Mesodermal cell (in vitro differentiated cells): ENCODE results near the gene NOL12.
"Not testable (repeated sequence)": the region's sequence is repeated elsewhere in the genome, so short reads cannot be mapped to it uniquely, and the experiment has no call there.

Experiments
- H3K27ac ChIP-seq: 2 replicates; pipeline ENCODE4 v1.7.0; 2013; ENCODE audit warnings: mild to moderate bottlenecking, low read depth, low read length, moderate library complexity; ENCODE audit not compliant: severe bottlenecking
- H3K36me3 ChIP-seq: 2 replicates; pipeline ENCODE4 v1.7.1; 2013; ENCODE audit warnings: mild to moderate bottlenecking, low read length, moderate library complexity; ENCODE audit not compliant: control insufficient read depth, insufficient read depth
- H3K4me1 ChIP-seq: one replicate; pipeline ENCODE4 v1.7.1; 2013; ENCODE audit warnings: mild to moderate bottlenecking, low read length; ENCODE audit not compliant: insufficient read depth, control insufficient read depth, poor library complexity, severe bottlenecking
- H3K4me3 ChIP-seq: 2 replicates; pipeline ENCODE4 v1.7.0; 2013; ENCODE audit warnings: low read length, control low read depth, mild to moderate bottlenecking; ENCODE audit not compliant: insufficient read depth, poor library complexity, severe bottlenecking; ENCODE audit errors: extremely low read depth
- H3K9me3 ChIP-seq: 2 replicates; pipeline ENCODE4 v1.7.1; 2013; ENCODE audit warnings: mild to moderate bottlenecking, low read length, moderate library complexity; ENCODE audit not compliant: control insufficient read depth
- WGBS, 2 experiments: methylation state at CpG; one replicate each; pipeline ENCODE4 v1.1.5; 2013; ENCODE audit warnings: missing lambda C conversion rate in 2 of 2; ENCODE audit not compliant: insufficient coverage in 2 of 2; 5-methylcytosine and 5-hydroxymethylcytosine counted together

NOL12 gene

GRCh38 chr22:37704645-37705044, 18.5 kb downstream of the NOL12 start:
- H3K4me3 ChIP-seq: no peak overlapping the region
- H3K9me3 ChIP-seq: no peaks in the 10 kb centered on the region
- WGBS, 2 experiments: 92 to 100% methylated on average over 2 of the region's 3 CpGs
- H3K27ac ChIP-seq: no peak overlapping the region
- no peaks in the 10 kb centered on the region for H3K4me1 ChIP-seq
- H3K36me3 ChIP-seq: peaks cover 59% of the 10 kb centered on the region

DNA sequence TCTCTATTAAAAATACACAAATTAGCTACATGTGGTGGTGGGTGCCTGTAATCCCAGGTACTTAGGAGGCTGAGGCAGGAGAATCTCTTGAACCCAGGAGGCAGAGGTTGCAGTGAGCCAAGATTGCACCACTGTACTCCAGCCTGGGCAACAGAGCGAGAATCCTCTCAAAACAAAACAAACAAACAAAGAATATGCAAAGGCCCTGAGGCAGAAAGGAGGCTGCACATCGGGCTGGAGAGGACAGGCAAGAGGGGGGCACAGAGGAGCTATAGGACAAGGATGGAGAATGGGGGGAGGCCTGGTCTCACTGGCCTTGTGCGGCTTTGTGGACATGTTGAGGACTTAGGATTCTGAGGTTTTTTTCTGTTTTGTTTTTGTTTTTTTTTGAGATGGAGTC, 19.1 kb downstream of the NOL12 start:
- H3K9me3 ChIP-seq: no peaks in the 10 kb centered on the region
- H3K27ac ChIP-seq: no peak overlapping the region
- 88 to 93% methylated on average over 2 of the region's 3 CpGs for WGBS, 2 experiments
- peaks cover 58% of the 10 kb centered on the region for H3K36me3 ChIP-seq
- no peak overlapping the region for H3K4me3 ChIP-seq
- H3K4me1 ChIP-seq: no peaks in the 10 kb centered on the region

- WGBS, 2 experiments: 91 to 94% methylated on average over 19 to 24 of the region's 25 CpGs
- no peaks in the 10 kb centered on the region for H3K9me3 ChIP-seq
- H3K27ac ChIP-seq: no peak overlapping the region
- H3K36me3 ChIP-seq: peaks cover 54% of the 10 kb centered on the region
- H3K4me1 ChIP-seq: no peaks in the 10 kb centered on the region
- H3K4me3 ChIP-seq: no peak overlapping the region
Observed at GRCh38 chr22:37708580-37709444, 22.7 kb downstream of the NOL12 start.

DNA sequence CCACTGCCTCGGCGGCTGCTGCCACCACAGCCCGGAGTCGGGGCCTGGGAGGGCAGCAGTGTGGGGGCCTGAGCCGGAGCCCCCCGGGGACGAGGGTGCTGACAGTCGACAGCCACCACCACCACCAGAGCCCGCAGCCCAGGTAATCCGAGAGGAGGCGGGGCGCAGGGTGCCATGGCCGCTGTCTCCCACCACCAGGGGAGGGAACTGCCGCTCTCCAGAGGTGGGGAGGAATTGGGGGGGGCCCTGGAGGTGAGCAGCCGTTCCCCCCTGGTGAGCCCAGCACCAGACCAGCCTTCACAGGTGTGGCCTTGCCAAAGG, 23.3 kb downstream of the NOL12 start:
- 94 to 100% methylated on average over 3 to 7 of the region's 15 CpGs for WGBS, 2 experiments
- Histone ChIP-seq H3K36me3 (peaks cover 58% of the 10 kb centered on the region), H3K4me3 (no peak overlapping the region), H3K9me3 (no peaks in the 10 kb centered on the region), H3K4me1 (no peaks in the 10 kb centered on the region), H3K27ac (no peak overlapping the region)

GRCh38 chr22:37710675-37711074, 24.5 kb downstream of the NOL12 start:
- 85 to 89% methylated on average over 1 to 3 of the region's 3 CpGs for WGBS, 2 experiments
- Histone ChIP-seq H3K36me3 (peaks cover 57% of the 10 kb centered on the region), H3K4me1 (no peaks in the 10 kb centered on the region), H3K27ac (no peak overlapping the region), H3K9me3 (no peaks in the 10 kb centered on the region), H3K4me3 (no peak overlapping the region)

DNA sequence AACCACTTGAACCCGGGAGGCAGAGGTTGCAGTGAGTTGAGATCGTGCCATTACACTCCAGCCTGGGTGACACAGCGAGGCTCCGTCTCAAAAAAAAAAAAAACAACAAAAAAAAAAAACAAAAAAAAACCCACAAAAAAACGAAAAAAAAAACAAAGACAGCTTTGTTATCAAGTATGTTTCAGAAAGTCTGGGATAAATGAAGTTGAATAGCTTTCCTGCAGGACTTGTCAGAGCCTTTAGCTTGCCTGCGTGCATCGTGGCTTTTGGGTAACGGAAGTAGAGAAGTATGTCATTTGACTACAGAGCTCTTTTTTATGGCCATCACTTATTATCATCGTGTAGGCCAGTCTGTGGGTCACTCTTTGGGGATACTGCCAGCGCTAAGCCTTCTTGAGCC, 25.3 kb downstream of the NOL12 start:
- Histone ChIP-seq H3K4me3 (no peak overlapping the region), H3K36me3 (peaks cover 57% of the 10 kb centered on the region), H3K9me3 (no peaks in the 10 kb centered on the region), H3K27ac (no peak overlapping the region), H3K4me1 (no peaks in the 10 kb centered on the region)
- 95 to 100% methylated on average over 4 to 5 of the region's 10 CpGs for WGBS, 2 experiments

GRCh38 chr22:37713761-37714160, 27.6 kb downstream of the NOL12 start:
- Histone ChIP-seq H3K27ac (no peak overlapping the region), H3K36me3 (peaks cover 55% of the 10 kb centered on the region), H3K9me3 (no peaks in the 10 kb centered on the region), H3K4me1 (no peaks in the 10 kb centered on the region), H3K4me3 (no peak overlapping the region)
- 92 to 98% methylated on average over 4 to 6 of the region's 7 CpGs for WGBS, 2 experiments

- H3K36me3 ChIP-seq: peaks cover 55% of the 10 kb centered on the region
- 100% methylated on average over 1 of the region's 2 CpGs; no CpG with 5 or more reads in 1 of the 2 experiments for WGBS, 2 experiments
- H3K4me1 ChIP-seq: no peaks in the 10 kb centered on the region
- H3K9me3 ChIP-seq: no peaks in the 10 kb centered on the region
- no peak overlapping the region for H3K4me3 ChIP-seq
- no peak overlapping the region for H3K27ac ChIP-seq
Observed at GRCh38 chr22:37714634-37715033, 28.5 kb downstream of the NOL12 start.

DNA sequence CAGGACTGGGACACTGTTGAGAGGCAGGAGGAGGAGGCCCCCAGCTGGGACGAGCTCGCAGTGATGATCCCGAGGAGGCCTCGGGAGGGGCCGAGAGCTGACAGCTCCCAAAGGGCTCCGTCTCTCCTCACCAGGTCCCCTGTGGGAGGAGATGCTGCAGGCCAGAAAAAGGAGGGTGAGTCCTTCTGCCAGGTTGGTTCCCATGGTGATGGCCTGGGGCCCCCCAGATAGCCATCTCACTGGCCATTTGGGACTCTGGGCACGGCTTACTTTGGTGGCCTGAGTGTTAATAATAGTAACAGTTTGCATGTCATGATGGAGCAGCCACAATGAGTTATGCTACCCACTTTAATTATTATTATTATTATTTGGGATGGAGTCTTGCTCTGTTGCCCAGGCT, 29.6 kb downstream of the NOL12 start:
- Histone ChIP-seq H3K4me3 (no peak overlapping the region), H3K27ac (no peak overlapping the region), H3K36me3 (peaks cover 56% of the 10 kb centered on the region), H3K4me1 (no peaks in the 10 kb centered on the region), H3K9me3 (no peaks in the 10 kb centered on the region)
- WGBS, 2 experiments: 93 to 96% methylated on average over 6 of the region's 7 CpGs

DNA sequence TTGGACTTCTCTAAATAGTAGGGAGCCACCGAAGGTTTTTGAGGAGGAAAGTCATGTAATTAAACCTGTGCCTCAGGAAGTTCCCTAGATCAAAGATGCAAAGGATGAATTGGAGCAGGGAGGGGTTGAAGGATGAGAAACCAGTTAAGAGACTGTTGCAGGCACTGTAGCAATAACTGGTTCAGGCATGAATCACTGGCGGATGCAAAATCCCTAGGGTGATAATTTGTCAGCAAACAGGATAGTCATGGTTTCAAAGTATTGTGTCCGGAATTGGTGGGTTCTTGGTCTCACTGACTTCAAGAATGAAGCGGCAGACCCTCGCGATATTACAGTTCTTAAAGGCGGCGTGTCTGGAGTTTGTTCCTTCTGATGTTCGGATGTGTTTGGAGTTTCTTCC, 30.6 kb downstream of the NOL12 start:
- WGBS, 2 experiments: 93 to 98% methylated on average over 9 of the region's 9 CpGs

DNA sequence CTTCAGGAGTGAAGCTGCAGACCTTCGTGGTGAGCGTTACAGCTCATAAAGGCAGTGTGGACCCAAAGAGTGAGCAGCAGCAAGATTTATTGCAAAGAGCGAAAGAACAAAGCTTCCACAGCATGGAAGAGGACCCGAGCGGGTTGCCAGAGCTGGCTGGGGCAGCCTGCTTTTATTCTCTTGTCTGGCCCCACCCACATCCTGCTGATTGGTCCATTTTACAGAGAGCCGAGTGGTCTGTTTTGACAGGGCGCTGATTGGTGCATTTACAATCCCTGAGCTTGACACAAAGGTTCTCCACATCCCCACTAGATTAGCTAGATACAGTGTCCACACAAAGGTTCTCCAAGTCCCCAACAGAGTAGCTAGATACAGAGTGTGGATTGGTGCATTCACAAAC, 31.1 kb downstream of the NOL12 start:
- H3K9me3 ChIP-seq, H3K4me3 ChIP-seq, H3K27ac ChIP-seq, H3K4me1 ChIP-seq: not testable (repeated sequence)
- peaks cover 56% of the 10 kb centered on the region for H3K36me3 ChIP-seq
- 91 to 95% methylated on average over 4 to 6 of the region's 7 CpGs for WGBS, 2 experiments

More for the DNA sequence above, 30.6 kb downstream of the NOL12 start:
- Histone ChIP-seq H3K4me3 (no peak overlapping the region), H3K36me3 (peaks cover 54% of the 10 kb centered on the region), H3K4me1 (no peaks in the 10 kb centered on the region), H3K27ac (no peak overlapping the region), H3K9me3 (no peaks in the 10 kb centered on the region)
